GM19463 (cell line): ENCODE results near the gene SMYD1.

ENCODE experiments used
- ATAC-seq: cut with Tn5 transposase; IDR thresholded peaks from one replicate; pipeline ENCODE4 v1.9.1; 2021; ENCODE audit warnings: mild to moderate bottlenecking, moderate library complexity; ENCODE audit not compliant: unreplicated experiment

Gene SMYD1

GRCh38 chr2:88139804-88140203, 72.2 kb downstream of the SMYD1 start:
- ATAC-seq = no peak

DNA sequence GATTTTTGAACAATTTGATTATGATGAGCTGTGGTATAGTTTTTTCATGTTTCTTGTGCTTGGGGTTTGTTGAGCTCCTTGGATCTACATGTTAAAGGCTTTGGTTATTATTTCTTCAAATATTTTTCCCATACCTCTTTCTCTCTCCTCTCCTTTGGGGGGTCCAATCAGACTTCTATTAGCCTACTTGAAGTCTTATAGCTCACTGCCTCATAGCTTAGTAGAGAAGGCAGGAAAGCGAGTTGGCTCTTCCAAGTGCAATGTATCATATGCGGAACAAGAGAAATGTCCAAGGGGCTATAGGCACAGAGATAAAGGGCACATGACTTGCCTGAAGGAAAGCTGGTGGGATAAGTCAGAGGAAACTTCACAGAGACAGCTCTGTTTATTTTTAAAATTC, 74.3 kb downstream of the SMYD1 start:
- no peak for ATAC-seq

DNA sequence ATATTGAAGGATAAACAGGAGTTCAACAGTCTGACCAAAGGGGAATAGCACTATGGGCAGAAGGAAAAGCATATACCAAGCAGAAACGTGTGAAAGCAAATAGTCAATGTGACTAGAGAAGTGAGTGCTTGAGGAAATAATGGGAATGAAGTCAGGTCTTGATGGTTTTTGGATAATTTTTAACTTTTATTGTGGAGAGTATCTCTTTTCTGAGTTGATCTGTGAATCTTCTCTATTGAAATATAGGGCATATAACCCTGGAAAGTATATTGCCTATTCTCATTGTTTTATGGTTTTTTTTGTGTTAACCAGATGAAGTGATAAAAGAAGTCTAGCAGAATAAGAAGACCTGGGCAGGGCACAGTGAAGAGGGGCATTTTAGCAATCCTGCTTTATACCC, 76.6 kb downstream of the SMYD1 start:
- ATAC-seq = no peak

DNA sequence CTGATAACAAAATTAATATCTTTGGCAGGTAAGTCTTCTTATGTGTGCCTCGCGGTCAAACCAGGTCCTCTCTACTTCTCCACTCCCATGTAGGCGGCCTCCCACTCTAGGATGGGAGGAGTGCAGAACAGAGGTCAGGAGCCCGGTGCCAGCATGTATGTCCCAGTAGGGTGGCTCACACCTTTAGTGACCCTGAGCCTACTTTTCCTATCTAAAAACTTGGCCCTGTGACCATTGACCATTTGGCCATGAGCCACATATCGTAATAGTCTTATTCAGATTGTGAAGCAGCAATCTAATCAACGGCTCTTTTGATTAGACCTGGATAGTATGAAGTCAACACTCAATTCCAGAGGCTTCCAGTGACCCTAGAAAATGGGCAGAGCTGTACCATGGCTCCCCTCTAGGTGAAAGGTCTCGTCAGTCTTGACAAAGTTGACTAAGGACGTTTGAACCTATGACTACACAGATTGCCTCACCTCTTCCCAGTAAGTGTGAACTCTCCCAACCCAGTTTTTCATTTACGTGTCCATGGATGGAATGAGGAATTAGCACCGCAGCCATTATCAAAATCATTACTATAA, 77.4 kb downstream of the SMYD1 start:
- no peak for ATAC-seq

GRCh38 chr2:88146590-88146989, 79.0 kb downstream of the SMYD1 start:
- no peak for ATAC-seq

GRCh38 chr2:88147145-88147544, 79.5 kb downstream of the SMYD1 start:
- ATAC-seq = no peak

- ATAC-seq = no peak
Measured at GRCh38 chr2:88148929-88149438, 81.4 kb downstream of the SMYD1 start.

- no peak for ATAC-seq
Measured at GRCh38 chr2:88159481-88159880, 91.9 kb downstream of the SMYD1 start.

- peak; percentile 57 for ATAC-seq
Measured at GRCh38 chr2:88159955-88160415, 92.4 kb downstream of the SMYD1 start.

GRCh38 chr2:88160517-88160916, 92.9 kb downstream of the SMYD1 start:
- no peak for ATAC-seq

DNA sequence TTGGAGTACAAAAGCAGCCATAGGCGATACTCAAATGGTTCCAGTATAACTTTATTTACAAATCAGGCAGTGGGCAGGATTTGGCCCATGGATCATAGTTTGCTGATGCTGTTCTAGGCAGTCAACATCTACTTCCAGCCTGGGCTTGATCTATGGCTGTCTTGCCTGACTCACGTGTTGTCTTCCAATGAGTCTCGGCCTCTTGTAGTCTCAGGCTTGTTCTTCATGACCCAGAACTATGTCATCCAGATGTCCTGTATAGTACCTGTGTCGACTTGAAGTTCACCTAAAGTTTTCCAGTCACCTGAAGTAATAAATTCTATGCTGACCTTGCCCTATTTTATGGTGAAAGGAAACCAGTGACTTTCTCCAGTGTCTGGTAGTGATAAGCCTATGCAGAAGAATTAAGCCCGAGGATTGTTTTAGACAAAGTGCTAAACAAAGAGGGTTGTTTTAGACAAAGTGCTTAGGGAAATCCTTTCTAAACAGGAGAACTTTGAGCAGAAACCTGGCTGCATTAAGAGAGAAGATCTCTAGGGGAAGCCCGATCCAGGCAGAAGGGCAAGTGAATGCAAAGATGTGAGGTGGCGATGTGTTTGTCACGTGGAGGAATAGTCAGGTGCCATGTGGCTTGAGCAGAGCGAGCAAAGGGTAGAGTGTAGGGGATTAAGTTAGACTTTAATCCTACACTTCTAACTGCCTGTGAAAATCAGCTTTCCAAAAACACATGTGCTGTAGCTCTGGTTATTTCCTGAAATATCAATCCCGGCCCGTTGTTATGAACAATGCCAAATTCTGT, 94.0 kb downstream of the SMYD1 start:
- ATAC-seq = no peak
